SK-N-SH treated with all-trans-retinoic acid at 6 μM for 48 hours (cell line): Measurements from ENCODE around the gene FBXL13.

Experiments
- ATAC-seq: fragments of 200-7000 bp; cut with Tn5 transposase; 3 replicates; pipeline ENCODE4 v1.9.1; 2020; ENCODE audit warnings: mild to moderate bottlenecking, moderate library complexity
- ARNTL ChIP-seq: fragments of 450-650 bp; formaldehyde crosslinking; IDR thresholded peaks from 2 replicates; pipeline ENCODE4 v1.5.0; 2020; ENCODE audit warnings: low read depth, mild to moderate bottlenecking, moderate library complexity, borderline replicate concordance
- BACH2 ChIP-seq: fragments of 250-450 bp; sonication (Bioruptor Pico); IDR thresholded peaks from 2 replicates; pipeline ENCODE4 v1.9.0; 2021; ENCODE audit warnings: mild to moderate bottlenecking, borderline replicate concordance
- CSDC2 ChIP-seq: fragments of 250-450 bp; sonication (Bioruptor Pico); IDR thresholded peaks from 2 replicates; pipeline ENCODE4 v1.5.0; 2020; ENCODE audit warnings: mild to moderate bottlenecking, moderate library complexity
- CSRNP3 ChIP-seq: fragments of 250-450 bp; sonication (Bioruptor Pico); IDR thresholded peaks from 2 replicates; pipeline ENCODE4 v1.5.1; 2021; ENCODE audit warnings: mild to moderate bottlenecking, moderate library complexity
- ESRRG ChIP-seq: fragments of 250-450 bp; sonication (Bioruptor Pico); IDR thresholded peaks from 2 replicates; pipeline ENCODE4 v1.6.1; 2021; ENCODE audit warnings: mild to moderate bottlenecking
- GLIS3 ChIP-seq: fragments of 250-450 bp; sonication (Bioruptor Pico); IDR thresholded peaks from 2 replicates; pipeline ENCODE4 v1.5.0; 2020; ENCODE audit warnings: mild to moderate bottlenecking, moderate library complexity
- ISL1 ChIP-seq: fragments of 250-450 bp; sonication (Bioruptor Pico); IDR thresholded peaks from 2 replicates; pipeline ENCODE4 v2.1.2; 2022; ENCODE audit warnings: mild to moderate bottlenecking, moderate library complexity
- OSR1 ChIP-seq: fragments of 250-450 bp; sonication (Bioruptor Pico); IDR thresholded peaks from 2 replicates; pipeline ENCODE4 v1.8.0; 2022; ENCODE audit warnings: moderate library complexity, mild to moderate bottlenecking, inconsistent platforms
- POU6F1 ChIP-seq: fragments of 250-450 bp; sonication (Bioruptor Pico); IDR thresholded peaks from 2 replicates; pipeline ENCODE4 v1.8.0; 2021; ENCODE audit warnings: low read depth, mild to moderate bottlenecking, moderate library complexity, borderline replicate concordance
- PPARA ChIP-seq: fragments of 250-450 bp; sonication (Bioruptor Pico); IDR thresholded peaks from 2 replicates; pipeline ENCODE4 v1.5.0; 2020; ENCODE audit warnings: mild to moderate bottlenecking, borderline replicate concordance
- RARB ChIP-seq: fragments of 250-450 bp; sonication (Bioruptor Pico); IDR thresholded peaks from 2 replicates; pipeline ENCODE4 v1.8.0; 2021; ENCODE audit warnings: mild to moderate bottlenecking, moderate library complexity
- SNAI2 ChIP-seq: fragments of 250-450 bp; sonication (Bioruptor Pico); IDR thresholded peaks from 2 replicates; pipeline ENCODE4 v1.5.0; 2020; ENCODE audit warnings: mild to moderate bottlenecking, moderate library complexity
- TCF4 ChIP-seq: fragments of 250-450 bp; sonication (Bioruptor Pico); IDR thresholded peaks from 2 replicates; pipeline ENCODE4 v1.8.0; 2021; ENCODE audit warnings: mild to moderate bottlenecking, moderate library complexity, borderline replicate concordance
- TOX ChIP-seq: fragments of 250-450 bp; sonication (Bioruptor Pico); IDR thresholded peaks from 2 replicates; pipeline ENCODE4 v1.8.0; 2021; ENCODE audit warnings: mild to moderate bottlenecking, moderate library complexity, borderline replicate concordance
- TSHZ2 ChIP-seq: fragments of 250-450 bp; sonication (Bioruptor Pico); IDR thresholded peaks from 2 replicates; pipeline ENCODE4 v1.5.0; 2020; ENCODE audit warnings: mild to moderate bottlenecking, moderate library complexity
- ZC3H10 ChIP-seq: fragments of 250-450 bp; sonication (Bioruptor Pico); IDR thresholded peaks from 2 replicates; pipeline ENCODE4 v1.5.1; 2021; ENCODE audit warnings: mild to moderate bottlenecking, moderate library complexity
- ZFP30 ChIP-seq: fragments of 450-650 bp; formaldehyde crosslinking; IDR thresholded peaks from 2 replicates; pipeline ENCODE4 v1.5.0; 2022; ENCODE audit warnings: mild to moderate bottlenecking, moderate library complexity
- ZNF565 ChIP-seq: fragments of 450-650 bp; formaldehyde crosslinking; conservative IDR thresholded peaks from 2 replicates; pipeline ENCODE4 v1.5.0; 2020; ENCODE audit warnings: low read depth, mild to moderate bottlenecking, moderate library complexity
- ZNF70 ChIP-seq: fragments of 450-650 bp; formaldehyde crosslinking; IDR thresholded peaks from 2 replicates; pipeline ENCODE4 v1.5.0; 2020; ENCODE audit warnings: mild to moderate bottlenecking, moderate library complexity

Gene FBXL13

GRCh38 chr7:103074519-103075336 is at the start of gene FBXL13, which contains the start of gene ARMC10:
Gene FBXL13, minus strand, starts transcription at chr7:103074796.
Gene ARMC10, plus strand, starts transcription at chr7:103075140. Its CDS starts 133 bp downstream, at chr7:103075273.
- ATAC-seq: peak; percentile 89
- TF ChIP-seq TOX (CRISPR knock-in tag) (no peak), SNAI2 (CRISPR knock-in tag) (0 out of 2 replicates have a peak, but pooled peaks have one; percentile 76), CSDC2 (CRISPR knock-in tag) (peak; percentile 52; the same call in 1 of the 2 replicates), ZC3H10 (peak; percentile 80)

- TF ChIP-seq ISL1 (CRISPR knock-in tag): no peak
- no peak for TF ChIP-seq ZFP30 (CRISPR knock-in tag)
- TF ChIP-seq CSDC2 (CRISPR knock-in tag): no peak
- TF ChIP-seq SNAI2 (CRISPR knock-in tag): no peak
- TF ChIP-seq ARNTL (CRISPR knock-in tag): no peak
- TF ChIP-seq ZC3H10: no peak
These were observed 48.9 kb upstream of the FBXL13 start for GRCh38 chr7:103123529-103123928.

GRCh38 chr7:103121641-103122040 is 47.0 kb upstream of the FBXL13 start:
- ATAC-seq: no peak
- TF ChIP-seq SNAI2 (CRISPR knock-in tag): no peak

More at GRCh38 chr7:103123529-103123928, 48.9 kb upstream of the FBXL13 start:
- ATAC-seq: no peak

- TF ChIP-seq ZNF70 (CRISPR knock-in tag) (no peak), GLIS3 (CRISPR knock-in tag) (no peak), ZFP30 (CRISPR knock-in tag) (no peak), BACH2 (CRISPR knock-in tag) (no peak), PPARA (CRISPR knock-in tag) (no peak), ISL1 (CRISPR knock-in tag) (no peak), ZC3H10 (no peak)
- ATAC-seq: no peak
These were observed 45.8 kb upstream of the FBXL13 start for GRCh38 chr7:103120362-103120761.

- no peak for ATAC-seq
- TF ChIP-seq ZNF70 (CRISPR knock-in tag) (no peak), BACH2 (CRISPR knock-in tag) (no peak), TCF4 (no peak), ZFP30 (CRISPR knock-in tag) (no peak), TOX (CRISPR knock-in tag) (no peak), ESRRG (no peak), ZNF565 (CRISPR knock-in tag) (no peak), OSR1 (CRISPR knock-in tag) (no peak), TSHZ2 (no peak)
These were observed 45.2 kb upstream of the FBXL13 start for GRCh38 chr7:103119791-103120291.

GRCh38 chr7:103117465-103117864 is 42.9 kb upstream of the FBXL13 start:
- TF ChIP-seq ESRRG: no peak
- no peak for TF ChIP-seq TOX (CRISPR knock-in tag)
- ATAC-seq: no peak

GRCh38 chr7:103116991-103117390 is 42.4 kb upstream of the FBXL13 start:
- ATAC-seq: no peak
- TF ChIP-seq ISL1 (CRISPR knock-in tag): no peak
- no peak for TF ChIP-seq ARNTL (CRISPR knock-in tag)
- TF ChIP-seq ZFP30 (CRISPR knock-in tag): no peak
- TF ChIP-seq TOX (CRISPR knock-in tag): no peak
- TF ChIP-seq ZC3H10: no peak
- no peak for TF ChIP-seq POU6F1 (CRISPR knock-in tag)
- TF ChIP-seq RARB (CRISPR knock-in tag): no peak
- TF ChIP-seq ZNF70 (CRISPR knock-in tag): no peak
- no peak for TF ChIP-seq ESRRG
- TF ChIP-seq CSRNP3 (CRISPR knock-in tag): no peak
- no peak for TF ChIP-seq PPARA (CRISPR knock-in tag)
